ENCODE measurements around the gene ZBED1. TPM values are rescaled to one million over a fixed set of nuclear protein-coding genes. Genes with fewer than 3 reads are reported as not detected.

ZBED1 gene
- total and polyA plus RNA-seq, 2 donors (not counting 3 experiments of a cell fraction or from before 2014, with no cell fraction given), result 24.6 to 46.5 TPM

DNA sequence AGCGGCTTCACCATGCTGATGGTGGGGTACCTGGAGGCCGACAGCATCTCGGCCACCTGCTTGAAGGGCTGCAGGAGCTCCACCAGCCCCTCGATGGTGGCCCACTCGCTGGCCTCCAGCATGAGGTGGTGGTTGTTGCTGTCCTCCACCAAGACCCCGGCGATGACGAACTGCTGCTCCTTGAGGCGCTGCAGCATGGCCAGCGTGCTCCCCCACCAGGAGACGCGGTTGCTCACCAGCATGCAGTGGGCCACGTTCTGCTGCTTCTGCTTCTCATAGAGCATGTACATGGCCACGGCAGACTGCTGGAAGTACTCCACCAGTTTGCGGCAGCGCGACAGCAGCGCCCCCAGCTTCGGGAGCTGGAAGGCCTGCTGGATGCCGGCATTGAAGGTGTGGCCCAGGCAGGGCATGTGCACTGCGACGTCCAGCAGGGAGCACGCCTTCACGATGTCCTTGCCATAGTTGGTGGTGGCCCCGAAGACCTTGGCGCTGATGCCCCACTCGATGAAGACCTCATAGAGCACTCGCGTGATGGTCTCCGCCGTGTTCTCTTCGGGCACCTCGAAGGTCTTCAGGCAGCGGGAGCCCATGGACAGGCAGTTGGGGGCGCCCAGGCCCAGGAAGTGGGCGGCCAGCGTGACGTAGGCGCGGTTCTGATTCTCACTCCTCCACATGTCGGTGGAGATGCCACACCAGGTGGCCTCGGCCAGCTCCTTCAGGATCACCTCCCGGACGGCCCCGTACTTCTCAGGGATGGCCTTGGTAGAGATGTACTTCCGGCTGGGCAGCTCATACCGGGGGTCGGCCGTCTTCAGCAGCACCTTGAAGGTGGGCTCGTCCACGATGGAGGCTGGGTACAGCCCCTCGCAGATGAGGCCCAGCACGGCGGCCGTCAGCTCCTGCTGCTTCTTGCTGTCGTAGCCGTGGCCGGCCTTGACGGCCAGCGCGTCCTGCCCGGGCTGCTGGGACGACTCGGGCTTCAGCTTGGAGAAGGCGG is 11.0 kb downstream of the ZBED1 start:
- peaks cover 17 to 32% of the 10 kb centered on the region in 2 experiments for H3K36me3 ChIP-seq (ENCODE audit: control insufficient read depth in 2 of 2, extremely low read depth in 1 of 2, insufficient read depth in 2 of 2, low read length in 2 of 2)

More for the DNA sequence above, 11.0 kb downstream of the ZBED1 start:
- ChIA-PET CTCF (no interaction called here), POLR2A (no interaction called here)
- FAIRE-seq, result no peak
- H3K4me3 ChIP-seq (replicated peaks in 1 of 3; ENCODE audit: insufficient read depth in 1 of 3, low read depth in 1 of 3, low read length in 3 of 3), result no peak overlapping the region
- H3K27me3 ChIP-seq (ENCODE audit: control insufficient read depth in 2 of 2, insufficient read depth in 2 of 2, low read length in 2 of 2), result no peaks in the 10 kb centered on the region
- no peaks in the 10 kb centered on the region for H3K4me1 ChIP-seq (ENCODE audit: control insufficient read depth, extremely low read depth, insufficient read depth, low read length)
- no peaks in the 10 kb centered on the region for H3K9me1 ChIP-seq (replicated peaks; ENCODE audit: control insufficient read depth, extremely low read depth, insufficient read depth, low read length)
- no peak overlapping the region for H2AFZ ChIP-seq (ENCODE audit: low read depth, low read length)
- intact Hi-C loops (cut with micrococcal nuclease) (no loop called here), dilution Hi-C loops (cut with MboI; ENCODE audit: extremely low pct_ligation_motif_present, low sequenced_read_pairs) (no loop called here)
- DNase-seq (ENCODE audit: low read depth, low spot score), result no peak
- peaks cover 2% of the 10 kb centered on the region for H4K20me1 ChIP-seq (replicated peaks; ENCODE audit: control insufficient read depth, extremely low read depth, insufficient read depth, low read length)
- peaks cover 31% of the 10 kb centered on the region for H3K79me2 ChIP-seq (ENCODE audit: control insufficient read depth, insufficient read depth, low read length)
- no peak overlapping the region for H3K27ac ChIP-seq (ENCODE audit: insufficient read depth, low read depth, low read length)
- BruUV-seq (replicated peaks), result no TSS peak
- TF ChIP-seq FOS (IDR thresholded peaks at IDR 0.05; ENCODE audit: borderline replicate concordance, insufficient read depth, low read length) (no peak), GATA2 (IDR thresholded peaks at IDR 0.05; ENCODE audit: insufficient read depth, insufficient read length, low read depth, low read length) (no peak), POLR2A (IDR thresholded peaks at IDR 0.05; ENCODE audit: low read depth, low read length) (no peak), POLR2AphosphoS5 (IDR thresholded peaks at IDR 0.05; ENCODE audit: insufficient read depth, low read depth, low read length) (no peak), MYC (IDR thresholded peaks at IDR 0.05; ENCODE audit: low read depth, low read length) (no peak), JUN (IDR thresholded peaks at IDR 0.05; ENCODE audit: borderline replicate concordance, insufficient read depth, insufficient read length, low read depth) (no peak), EZH2 (IDR thresholded peaks at IDR 0.05; ENCODE audit: borderline replicate concordance, low read depth, low read length, severe bottlenecking) (no peak)
- TF ChIP-seq, protein P1, sequence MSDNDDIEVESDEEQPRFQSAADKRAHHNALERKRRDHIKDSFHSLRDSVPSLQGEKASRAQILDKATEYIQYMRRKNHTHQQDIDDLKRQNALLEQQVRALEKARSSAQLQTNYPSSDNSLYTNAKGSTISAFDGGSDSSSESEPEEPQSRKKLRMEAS (IDR thresholded peaks at IDR 0.05; ENCODE audit: insufficient read depth, insufficient read length), result no peak
- TF ChIP-seq, protein P2, sequence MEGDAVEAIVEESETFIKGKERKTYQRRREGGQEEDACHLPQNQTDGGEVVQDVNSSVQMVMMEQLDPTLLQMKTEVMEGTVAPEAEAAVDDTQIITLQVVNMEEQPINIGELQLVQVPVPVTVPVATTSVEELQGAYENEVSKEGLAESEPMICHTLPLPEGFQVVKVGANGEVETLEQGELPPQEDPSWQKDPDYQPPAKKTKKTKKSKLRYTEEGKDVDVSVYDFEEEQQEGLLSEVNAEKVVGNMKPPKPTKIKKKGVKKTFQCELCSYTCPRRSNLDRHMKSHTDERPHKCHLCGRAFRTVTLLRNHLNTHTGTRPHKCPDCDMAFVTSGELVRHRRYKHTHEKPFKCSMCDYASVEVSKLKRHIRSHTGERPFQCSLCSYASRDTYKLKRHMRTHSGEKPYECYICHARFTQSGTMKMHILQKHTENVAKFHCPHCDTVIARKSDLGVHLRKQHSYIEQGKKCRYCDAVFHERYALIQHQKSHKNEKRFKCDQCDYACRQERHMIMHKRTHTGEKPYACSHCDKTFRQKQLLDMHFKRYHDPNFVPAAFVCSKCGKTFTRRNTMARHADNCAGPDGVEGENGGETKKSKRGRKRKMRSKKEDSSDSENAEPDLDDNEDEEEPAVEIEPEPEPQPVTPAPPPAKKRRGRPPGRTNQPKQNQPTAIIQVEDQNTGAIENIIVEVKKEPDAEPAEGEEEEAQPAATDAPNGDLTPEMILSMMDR (IDR thresholded peaks at IDR 0.05; ENCODE audit: extremely low read depth in 1 of 2, insufficient read depth in 1 of 2, low read depth in 1 of 2, low read length in 2 of 2), result no peak
- no peak overlapping the region for H3K9ac ChIP-seq (replicated peaks; ENCODE audit: extremely low read depth, insufficient read depth, low read length)
- no peak overlapping the region for H3K4me2 ChIP-seq (ENCODE audit: insufficient read depth, low read length)
- H3K9me3 ChIP-seq (replicated peaks; ENCODE audit: control insufficient read depth, insufficient read depth, low read length), result no peaks in the 10 kb centered on the region

Data from endothelial cell of umbilical vein (primary cell).